ENCODE data around the gene VWA3B. TPM values are rescaled to one million over a fixed set of nuclear protein-coding genes. Genes with fewer than 3 reads are reported as not detected.

VWA3B gene
- total RNA-seq, 1 donor from 2014 or later, result not detected

- Mint-ChIP-seq H3K9me3 (ENCODE audit: low read depth) (peaks cover 6% of the 10 kb centered on the region), H3K36me3 (ENCODE audit: low read depth) (peaks cover 2% of the 10 kb centered on the region), H3K27ac (ENCODE audit: unreplicated experiment) (no peak overlapping the region), H3K27me3 (ENCODE audit: low read depth) (peaks cover 14% of the 10 kb centered on the region), H3K4me1 (ENCODE audit: low read depth) (no peaks in the 10 kb centered on the region), H3K4me3 (ENCODE audit: unreplicated experiment) (no peak overlapping the region)
- TF ChIP-seq CTCF (IDR thresholded peaks at IDR 0.05), result no peak
- no peak for DNase-seq (ENCODE audit: low spot score)
Observed at GRCh38 chr2:98060277-98060676, 26.7 kb upstream of the VWA3B start.

GRCh38 chr2:98063291-98063854, 23.6 kb upstream of the VWA3B start:
- TF ChIP-seq CTCF (IDR thresholded peaks at IDR 0.05), result no peak
- Mint-ChIP-seq H3K4me3 (ENCODE audit: unreplicated experiment) (no peak overlapping the region), H3K27me3 (ENCODE audit: low read depth) (peaks cover 14% of the 10 kb centered on the region), H3K4me1 (ENCODE audit: low read depth) (no peaks in the 10 kb centered on the region), H3K36me3 (ENCODE audit: low read depth) (peaks cover 2% of the 10 kb centered on the region), H3K27ac (ENCODE audit: unreplicated experiment) (no peak overlapping the region), H3K9me3 (ENCODE audit: low read depth) (peaks cover 2% of the 10 kb centered on the region)
- DNase-seq (ENCODE audit: low spot score), result no peak

- H3K4me1 Mint-ChIP-seq (ENCODE audit: low read depth), result no peaks in the 10 kb centered on the region
- H3K27ac Mint-ChIP-seq (ENCODE audit: unreplicated experiment), result no peak overlapping the region
- peaks cover 17% of the 10 kb centered on the region for H3K27me3 Mint-ChIP-seq (ENCODE audit: low read depth)
- H3K36me3 Mint-ChIP-seq (ENCODE audit: low read depth), result peaks cover 2% of the 10 kb centered on the region
- peaks cover 2% of the 10 kb centered on the region for H3K9me3 Mint-ChIP-seq (ENCODE audit: low read depth)
- TF ChIP-seq CTCF (IDR thresholded peaks at IDR 0.05), result no peak
- H3K4me3 Mint-ChIP-seq (ENCODE audit: unreplicated experiment), result no peak overlapping the region
- DNase-seq (ENCODE audit: low spot score), result no peak
Observed at GRCh38 chr2:98065808-98066207, 21.2 kb upstream of the VWA3B start.

GRCh38 chr2:98067160-98067559, 19.8 kb upstream of the VWA3B start:
- H3K9me3 Mint-ChIP-seq (ENCODE audit: low read depth), result peaks cover 2% of the 10 kb centered on the region
- TF ChIP-seq CTCF (IDR thresholded peaks at IDR 0.05), result no peak
- no peaks in the 10 kb centered on the region for H3K36me3 Mint-ChIP-seq (ENCODE audit: low read depth)
- H3K4me1 Mint-ChIP-seq (ENCODE audit: low read depth), result no peaks in the 10 kb centered on the region
- H3K4me3 Mint-ChIP-seq (ENCODE audit: unreplicated experiment), result no peak overlapping the region
- DNase-seq (ENCODE audit: low spot score), result no peak
- no peak overlapping the region for H3K27ac Mint-ChIP-seq (ENCODE audit: unreplicated experiment)
- peaks cover 17% of the 10 kb centered on the region for H3K27me3 Mint-ChIP-seq (ENCODE audit: low read depth)

- TF ChIP-seq CTCF (IDR thresholded peaks at IDR 0.05), result no peak
- H3K27me3 Mint-ChIP-seq (ENCODE audit: low read depth), result peaks cover 8% of the 10 kb centered on the region
- H3K4me1 Mint-ChIP-seq (ENCODE audit: low read depth), result no peaks in the 10 kb centered on the region
- no peak overlapping the region for H3K4me3 Mint-ChIP-seq (ENCODE audit: unreplicated experiment)
- H3K36me3 Mint-ChIP-seq (ENCODE audit: low read depth), result no peaks in the 10 kb centered on the region
- peaks cover 6% of the 10 kb centered on the region for H3K9me3 Mint-ChIP-seq (ENCODE audit: low read depth)
- DNase-seq (ENCODE audit: low spot score), result no peak
- no peak overlapping the region for H3K27ac Mint-ChIP-seq (ENCODE audit: unreplicated experiment)
Observed at GRCh38 chr2:98070081-98070480, 16.9 kb upstream of the VWA3B start.
